Fibroblast of the conjunctiva (primary cell): Measurements from ENCODE around the gene TCFL5.
A peak's percentile ranks its signal among the peaks of the same experiment; 100 is the strongest.

Experiments
- DNase-seq: peaks from one replicate; pipeline ENCODE4 v3.0.0-alpha.2; 2010; ENCODE audit warnings: low read depth

The TCFL5 gene

GRCh38 chr20:62795023-62795761 is 66.4 kb downstream of the TCFL5 start:
- DNase-seq = no peak

- DNase-seq = peak; percentile 92
Observed at GRCh38 chr20:62794007-62794724, 67.5 kb downstream of the TCFL5 start.

DNA sequence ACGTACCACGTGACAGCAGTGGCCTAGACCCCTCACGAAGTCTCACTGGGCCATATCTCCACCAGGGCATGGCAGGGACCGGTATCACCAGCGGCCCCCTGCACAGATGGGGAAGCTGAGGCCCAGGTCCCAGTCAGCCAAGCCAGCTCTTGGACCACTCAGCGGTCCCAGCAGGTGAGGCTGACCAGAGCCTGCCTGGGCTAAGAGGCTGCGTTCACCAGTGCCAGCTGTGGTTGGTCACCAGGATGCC is 67.9 kb downstream of the TCFL5 start:
- DNase-seq = no peak

- DNase-seq = no peak
Observed at GRCh38 chr20:62792940-62793756, 68.5 kb downstream of the TCFL5 start.

- no peak for DNase-seq
Observed at GRCh38 chr20:62792182-62792939, 69.3 kb downstream of the TCFL5 start.

- peak; percentile 90 for DNase-seq
Observed at GRCh38 chr20:62791301-62792181, 70.1 kb downstream of the TCFL5 start.
